ENCODE measurements around the gene IPO8.
"Not testable (repeated sequence)": the region's sequence is repeated elsewhere in the genome, so short reads cannot be mapped to it uniquely, and the experiment has no call there.

IPO8 gene

DNA sequence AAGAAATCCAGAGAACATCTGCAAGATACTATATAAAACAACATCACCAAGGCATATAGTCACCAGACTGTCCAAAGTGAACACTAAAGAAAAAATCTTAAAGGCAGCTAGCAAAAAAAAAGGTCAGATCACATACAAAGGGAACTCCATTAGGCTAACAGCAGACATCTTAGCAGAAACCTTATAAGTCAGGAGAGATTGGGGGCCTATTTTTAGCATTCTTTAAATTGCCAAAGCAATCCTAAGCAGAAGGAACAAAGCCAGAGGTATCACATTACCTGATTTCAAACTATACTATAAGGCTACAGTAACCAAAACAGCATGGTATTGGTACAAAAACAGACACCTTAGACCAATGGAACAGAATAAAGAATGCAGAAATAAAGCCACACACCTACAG is 92.5 kb downstream of the IPO8 start:
- DNase-seq (ENCODE audit: low spot score) = no peak

GRCh38 chr12:30602678-30603077 is 93.0 kb downstream of the IPO8 start:
- DNase-seq (ENCODE audit: low spot score) = no peak

- DNase-seq (ENCODE audit: low spot score) = no peak
These were observed 96.1 kb downstream of the IPO8 start for GRCh38 chr12:30599608-30600007.

DNA sequence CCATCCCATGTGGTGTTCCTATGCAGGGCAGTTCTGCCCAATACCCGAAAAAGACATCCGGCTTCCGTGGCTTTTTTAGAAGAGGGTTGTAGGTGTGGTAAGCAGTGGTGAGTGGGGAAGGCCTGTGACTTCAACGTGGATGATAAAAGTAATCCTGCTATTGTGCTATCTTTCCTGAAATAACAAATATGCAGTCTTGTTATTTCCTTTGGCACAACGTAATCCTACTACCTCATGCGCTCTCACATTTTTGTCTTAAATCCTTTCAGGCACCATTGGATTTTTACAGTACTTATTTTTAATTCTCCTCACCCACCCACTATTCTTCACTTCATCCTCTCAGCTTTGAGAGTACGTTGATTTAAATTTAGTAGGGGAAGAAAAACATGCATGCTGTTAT is 96.8 kb downstream of the IPO8 start:
- no peak for DNase-seq (ENCODE audit: low spot score)

- no peak for DNase-seq (ENCODE audit: low spot score)
These were observed 99.9 kb downstream of the IPO8 start for GRCh38 chr12:30595742-30596141.

DNA sequence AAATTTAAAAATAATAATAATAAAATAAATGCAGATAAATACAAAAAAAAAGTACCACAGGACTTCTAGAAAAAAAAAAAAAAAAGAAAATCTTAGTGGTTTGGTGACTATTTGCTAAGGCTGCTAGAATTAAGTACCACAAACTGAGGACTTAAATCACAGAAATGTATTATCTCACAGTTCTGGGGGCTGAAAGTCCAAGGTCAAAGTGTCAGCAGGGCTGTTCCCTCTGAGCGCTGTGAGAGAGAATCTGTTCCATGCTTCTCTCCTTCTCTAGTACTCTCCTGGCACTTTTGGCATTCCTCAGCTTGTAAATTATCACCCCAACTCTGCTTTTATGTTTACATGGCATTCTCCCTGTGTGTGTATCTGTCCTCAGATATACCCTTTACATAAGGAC is 101.2 kb downstream of the IPO8 start:
- DNase-seq (ENCODE audit: low spot score) = no peak

GRCh38 chr12:30588572-30588971 is 107.1 kb downstream of the IPO8 start:
- DNase-seq (ENCODE audit: low spot score) = not testable (repeated sequence)

GRCh38 chr12:30587782-30588181 is 107.9 kb downstream of the IPO8 start:
- DNase-seq (ENCODE audit: low spot score) = no peak

DNA sequence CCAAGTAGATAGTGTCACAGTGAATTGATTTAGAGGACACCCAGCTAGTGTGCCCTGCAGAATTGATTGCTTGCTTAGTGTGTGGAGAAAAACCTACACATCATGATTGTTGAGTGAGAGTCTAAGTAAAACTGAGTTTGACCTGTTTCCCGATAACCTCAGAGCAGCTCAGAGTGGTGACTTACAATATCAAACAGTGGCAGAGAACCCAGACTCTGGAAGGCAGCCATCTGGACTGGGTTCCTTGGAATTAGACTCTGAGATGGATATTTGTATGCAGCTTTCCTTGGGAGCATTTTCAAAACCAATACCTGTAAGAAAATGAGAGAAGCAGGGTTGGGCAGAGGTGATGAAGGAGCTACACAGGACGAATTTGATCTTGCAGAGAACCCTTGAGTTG is 109.8 kb downstream of the IPO8 start:
- DNase-seq (ENCODE audit: low spot score) = no peak

GRCh38 chr12:30582943-30583342 is 112.7 kb downstream of the IPO8 start:
- no peak for DNase-seq (ENCODE audit: low spot score)

GRCh38 chr12:30580344-30580743 is 115.3 kb downstream of the IPO8 start:
- no peak for DNase-seq (ENCODE audit: low spot score)

Measured in LoVo (cell line).